Muscle of arm (tissue), 14 donors: Measurements from ENCODE around the gene SERP1. TPM values are rescaled to one million over a fixed set of nuclear protein-coding genes. Genes with fewer than 3 reads are reported as not detected.

ENCODE experiments used
- DNase-seq: peaks from one replicate; pipeline ENCODE4 v3.0.0-alpha.2; 2013
- long read RNA-seq, 11 donors: transcript quantifications; one replicate each; lab custom pipeline, GENCODE V29; 2026
- polyA plus RNA-seq, 12 donors: library from polyadenylated mRNA; unstranded; fragments of 120-200 nt; gene quantifications; one replicate each; pipeline ENCODE4 v1.2.1, GENCODE V29; 2013; ENCODE audit not compliant: insufficient read length in 12 of 12

SERP1 gene
- 100 to 1,000 TPM in 1 of 12 donors, 10 to 100 TPM in 10, not detected in 1; 52.2 to 113 (median 74.8) TPM for polyA plus RNA-seq
- long read RNA-seq, donor 1, transcript SERP1-201 (3 exons, 3,171 nt): major isoform, 124 of 140 reads
- long read RNA-seq, donor 1, partial matches to known transcripts: 5 of 140 reads
- long read RNA-seq, donor 1, other reads (novel, unspliced or antisense): 6 of 140 reads
- long read RNA-seq, donor 2, transcript SERP1-201 (3 exons, 3,171 nt): major isoform, 46 of 272 reads
- long read RNA-seq, donor 2, partial matches to known transcripts: 190 of 272 reads
- long read RNA-seq, donor 2, other reads (novel, unspliced or antisense): 35 of 272 reads
- long read RNA-seq, donor 3, transcript SERP1-201 (3 exons, 3,171 nt): major isoform, 20 of 21 reads
- long read RNA-seq, donor 3, partial matches to known transcripts: 0 of 21 reads
- long read RNA-seq, donor 3, other reads (novel, unspliced or antisense): 0 of 21 reads
- long read RNA-seq, donor 4, transcript SERP1-201 (3 exons, 3,171 nt): major isoform, 15 of 17 reads
- long read RNA-seq, donor 4, partial matches to known transcripts: 0 of 17 reads
- long read RNA-seq, donor 4, other reads (novel, unspliced or antisense): 0 of 17 reads
- long read RNA-seq, donor 5, transcript SERP1-206 (2 exons, 1,596 nt): minor isoform, 5 of 77 reads
- long read RNA-seq, donor 5, transcript SERP1-201 (3 exons, 3,171 nt): major isoform, 57 of 77 reads
- long read RNA-seq, donor 5, partial matches to known transcripts: 14 of 77 reads
- long read RNA-seq, donor 5, other reads (novel, unspliced or antisense): 0 of 77 reads
- long read RNA-seq, donor 6, transcript SERP1-201 (3 exons, 3,171 nt): major isoform, 31 of 33 reads
- long read RNA-seq, donor 6, partial matches to known transcripts: 0 of 33 reads
- long read RNA-seq, donor 6, other reads (novel, unspliced or antisense): 0 of 33 reads
- long read RNA-seq, donor 7, transcript SERP1-201 (3 exons, 3,171 nt): major isoform, 21 of 29 reads
- long read RNA-seq, donor 7, partial matches to known transcripts: 6 of 29 reads
- long read RNA-seq, donor 7, other reads (novel, unspliced or antisense): 0 of 29 reads
- long read RNA-seq, donor 8, transcript SERP1-201 (3 exons, 3,171 nt): major isoform, 45 of 65 reads
- long read RNA-seq, donor 8, partial matches to known transcripts: 15 of 65 reads
- long read RNA-seq, donor 8, other reads (novel, unspliced or antisense): 0 of 65 reads
- long read RNA-seq, donor 9, transcript SERP1-201 (3 exons, 3,171 nt): major isoform, 40 of 52 reads
- long read RNA-seq, donor 9, partial matches to known transcripts: 9 of 52 reads
- long read RNA-seq, donor 9, other reads (novel, unspliced or antisense): 0 of 52 reads
- long read RNA-seq, donor 10, transcript SERP1-201 (3 exons, 3,171 nt): major isoform, 34 of 45 reads
- long read RNA-seq, donor 10, partial matches to known transcripts: 8 of 45 reads
- long read RNA-seq, donor 10, other reads (novel, unspliced or antisense): 0 of 45 reads
- long read RNA-seq, donor 11, transcript SERP1-201 (3 exons, 3,171 nt): major isoform, 54 of 70 reads
- long read RNA-seq, donor 11, partial matches to known transcripts: 13 of 70 reads
- long read RNA-seq, donor 11, other reads (novel, unspliced or antisense): 0 of 70 reads

- DNase-seq: peak; percentile 100
These were observed at the start of gene SERP1, which contains the start of gene EIF2A for GRCh38 chr3:150546226-150547044. SERP1 (minus strand) TSS chr3:150546496; CDS start chr3:150546135, 361 bp downstream. EIF2A (plus strand) TSS chr3:150546787; CDS start chr3:150546803, 16 bp downstream.

- DNase-seq: no peak
These were observed 47.9 kb upstream of the SERP1 start for GRCh38 chr3:150594150-150594549.

- DNase-seq: no peak
These were observed 43.5 kb upstream of the SERP1 start for GRCh38 chr3:150589759-150590158.

- DNase-seq: no peak
These were observed 41.9 kb upstream of the SERP1 start for GRCh38 chr3:150588027-150588830.

GRCh38 chr3:150583028-150583427 lies 36.7 kb upstream of the SERP1 start:
- DNase-seq: no peak

- DNase-seq: no peak
These were observed 36.3 kb upstream of the SERP1 start for GRCh38 chr3:150582620-150583019.

- no peak for DNase-seq
These were observed 34.9 kb upstream of the SERP1 start for GRCh38 chr3:150581174-150581573.

- DNase-seq: no peak
These were observed 31.6 kb upstream of the SERP1 start for GRCh38 chr3:150577855-150578254.

- DNase-seq: no peak
These were observed 21.0 kb upstream of the SERP1 start for GRCh38 chr3:150567328-150567727.

- no peak for DNase-seq
These were observed 17.9 kb upstream of the SERP1 start for GRCh38 chr3:150564243-150564642.

- DNase-seq: no peak
These were observed 11.4 kb upstream of the SERP1 start for GRCh38 chr3:150557725-150558124.

- no peak for DNase-seq
These were observed 10.5 kb upstream of the SERP1 start for GRCh38 chr3:150556792-150557191.

GRCh38 chr3:150555859-150556436 lies 9.7 kb upstream of the SERP1 start:
- no peak for DNase-seq

GRCh38 chr3:150547045-150547741 lies 897 bp upstream of the SERP1 start:
- no peak for DNase-seq

- DNase-seq: peak; percentile 24
These were observed 674 bp downstream of the SERP1 start for GRCh38 chr3:150545419-150546225.

GRCh38 chr3:150544726-150545125 lies 1.6 kb downstream of the SERP1 start:
- no peak for DNase-seq

GRCh38 chr3:150544041-150544440 lies 2.3 kb downstream of the SERP1 start:
- no peak for DNase-seq
